ENCODE measurements around the gene NOC4L.

DNA sequence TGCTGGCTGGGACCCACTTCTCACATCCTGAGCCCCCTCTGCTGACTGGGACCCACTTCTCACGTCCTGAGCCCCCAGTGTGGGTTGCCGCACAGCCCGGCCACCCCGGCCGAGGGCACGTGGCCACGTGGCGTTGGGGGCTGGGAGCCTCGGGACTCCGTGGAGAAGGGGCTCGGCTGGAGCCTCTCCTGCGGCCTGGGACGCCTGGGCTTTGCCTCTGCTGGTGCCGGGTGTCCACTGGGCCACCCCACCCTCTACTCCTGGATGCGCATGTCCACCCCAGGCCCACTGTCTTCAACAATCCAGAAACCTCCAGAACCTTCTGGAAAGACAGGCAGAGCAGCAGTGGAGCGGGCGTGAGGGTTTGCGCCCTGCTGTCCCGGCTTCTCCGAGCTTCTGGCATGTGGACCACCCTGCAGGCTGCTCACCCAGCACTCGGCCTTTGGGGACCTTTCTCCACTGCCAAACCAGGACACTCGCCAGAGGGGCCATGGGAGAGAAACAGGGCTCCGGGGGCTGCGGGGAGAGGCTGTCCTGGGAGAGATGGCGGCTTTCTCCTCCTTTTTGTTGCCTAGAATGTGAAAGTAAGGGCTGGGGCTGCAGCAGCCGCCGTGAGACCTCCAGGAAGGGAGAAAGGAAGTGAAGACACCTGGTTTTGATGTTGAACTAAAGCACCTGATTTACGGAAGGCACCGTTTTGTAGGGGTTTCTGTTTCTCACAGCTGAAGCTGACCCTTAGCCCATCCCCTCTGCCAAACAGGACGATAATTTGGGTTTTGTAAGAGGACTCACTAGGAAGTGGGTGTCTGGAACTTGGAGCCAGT lies 30.0 kb downstream of the NOC4L start:
- no peak for TF ChIP-seq CTCF (IDR thresholded peaks at IDR 0.05)
- TF ChIP-seq ZFX (IDR thresholded peaks at IDR 0.05; ENCODE audit: borderline replicate concordance) = no peak
